NCI-H510A (cell line): ENCODE results near the gene ZNF800.

Source experiments
- DNase-seq: peaks from one replicate; lab custom pipeline; 2025; lab: John Stamatoyannopoulos, UW

Gene ZNF800

DNA sequence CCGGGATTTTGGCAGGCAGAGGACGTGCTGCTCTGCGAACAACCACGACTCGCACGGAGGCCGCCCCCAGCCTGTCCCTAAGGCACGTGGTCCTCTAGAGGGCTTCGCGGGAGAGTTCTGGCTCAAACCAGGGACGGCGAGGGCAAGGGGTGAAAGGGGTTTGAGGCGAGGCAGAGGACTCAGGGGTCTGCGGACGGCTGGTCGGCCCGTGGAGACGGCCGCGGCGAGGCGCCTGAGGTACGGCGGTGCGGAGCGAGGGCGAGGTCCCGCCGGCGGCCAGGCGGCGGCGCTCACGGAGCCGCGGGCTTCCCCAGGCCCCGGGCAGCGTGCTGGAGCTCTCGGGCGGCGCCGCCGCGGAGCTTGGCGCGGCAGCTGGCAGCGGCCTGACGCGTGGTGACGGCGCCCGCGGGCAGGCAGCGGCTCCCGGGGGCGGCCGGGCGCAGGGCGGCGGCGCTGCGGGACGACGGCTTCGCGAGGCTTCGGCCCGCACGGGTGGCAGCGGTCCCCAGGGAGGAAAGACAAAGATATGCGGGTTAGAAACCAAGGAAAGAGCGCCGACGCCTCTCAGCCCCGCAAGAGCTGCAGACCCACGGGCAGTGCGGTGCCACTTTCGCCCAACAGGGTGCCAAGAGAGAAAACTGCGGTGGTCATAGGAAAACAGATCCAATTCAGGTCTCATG lies 44.8 kb downstream of the ZNF800 start:
- peak; percentile 70 for DNase-seq

DNA sequence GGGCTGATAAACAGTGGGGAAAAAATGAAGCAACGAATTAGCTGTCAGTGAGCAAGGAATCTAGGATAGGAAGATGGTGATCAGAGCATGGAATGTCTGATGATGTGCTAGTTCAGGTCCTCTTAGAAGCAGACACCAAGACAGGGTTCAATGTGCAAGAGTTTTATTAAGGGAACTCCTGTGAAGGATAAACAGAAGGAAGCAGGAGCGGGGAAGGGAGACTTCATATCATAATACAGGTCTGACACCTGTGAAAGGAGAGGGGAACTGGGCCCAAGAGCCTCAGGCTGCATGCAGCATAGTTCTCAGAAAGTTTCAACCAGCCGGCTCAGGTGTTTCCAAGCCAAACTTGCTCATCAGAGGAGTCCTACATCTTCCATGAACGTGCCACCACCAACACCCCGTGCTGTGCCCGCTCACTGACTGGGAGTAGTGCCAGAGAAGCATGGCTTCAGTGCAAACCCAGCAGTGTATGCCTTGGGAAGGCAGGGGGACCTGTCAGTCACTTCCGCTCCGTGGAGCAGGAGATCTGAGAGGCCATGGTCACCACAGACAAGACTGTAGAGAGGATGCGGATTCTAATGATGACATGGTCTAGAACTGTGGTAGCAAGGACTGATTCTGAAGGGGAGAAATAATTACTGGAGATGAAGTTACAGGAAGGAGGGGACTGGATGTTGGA lies 45.8 kb downstream of the ZNF800 start:
- no peak for DNase-seq

DNA sequence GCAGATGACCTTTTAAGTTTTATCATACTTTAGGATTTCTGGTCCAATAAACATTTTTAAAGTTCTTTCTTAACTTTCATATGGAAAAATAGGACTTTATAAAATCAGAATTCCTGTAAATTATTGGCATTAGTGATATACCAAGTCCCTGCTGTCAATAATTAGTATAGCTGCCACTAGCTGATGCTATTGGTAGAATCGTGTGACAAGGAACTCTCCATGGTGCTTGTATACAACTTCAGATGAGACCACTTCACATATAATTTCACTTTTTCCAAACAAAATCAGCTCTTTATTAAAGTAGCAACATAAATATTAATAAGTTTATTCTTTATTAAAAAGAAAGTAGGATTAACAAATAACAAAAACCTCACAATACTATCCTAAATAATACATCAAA lies 49.9 kb downstream of the ZNF800 start:
- DNase-seq: no peak

DNA sequence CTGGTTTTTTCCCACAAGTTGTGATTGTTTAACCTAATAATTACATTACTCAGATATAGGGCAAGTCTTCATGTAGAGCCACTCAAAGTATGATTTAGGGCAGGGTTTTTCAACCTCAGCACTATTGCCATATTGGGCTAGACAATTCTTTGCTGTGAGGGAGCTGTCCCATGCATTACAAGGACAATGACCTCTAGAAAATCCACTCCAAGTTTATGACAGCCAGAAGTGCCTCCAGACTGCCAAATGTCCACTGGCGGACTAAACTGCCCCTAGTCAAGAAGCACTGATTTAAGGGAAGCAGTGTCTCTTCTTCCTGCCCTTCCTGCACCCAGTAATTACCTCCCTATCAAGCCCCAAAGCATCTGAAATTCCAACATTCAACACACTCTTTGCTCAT lies 54.4 kb downstream of the ZNF800 start:
- DNase-seq: no peak

DNA sequence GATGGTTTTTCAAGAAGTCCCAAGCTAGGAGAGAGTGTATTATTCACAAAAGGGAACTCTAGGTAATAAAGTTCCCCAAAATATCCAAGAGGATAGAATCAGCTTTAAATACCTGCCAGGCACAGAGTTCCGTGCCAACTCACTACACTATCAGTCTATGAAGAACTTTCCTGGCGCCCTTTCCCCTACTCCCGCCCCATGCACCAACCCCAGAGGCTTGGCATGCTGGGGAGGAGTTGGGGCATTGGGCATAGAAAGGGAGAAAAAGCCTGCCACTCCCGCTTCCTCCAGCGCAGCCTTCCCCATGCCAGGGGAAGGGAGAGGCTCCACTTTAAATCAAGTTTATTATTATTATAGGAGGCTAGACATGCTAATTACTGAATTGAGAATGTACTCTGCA lies 54.9 kb downstream of the ZNF800 start:
- no peak for DNase-seq

DNA sequence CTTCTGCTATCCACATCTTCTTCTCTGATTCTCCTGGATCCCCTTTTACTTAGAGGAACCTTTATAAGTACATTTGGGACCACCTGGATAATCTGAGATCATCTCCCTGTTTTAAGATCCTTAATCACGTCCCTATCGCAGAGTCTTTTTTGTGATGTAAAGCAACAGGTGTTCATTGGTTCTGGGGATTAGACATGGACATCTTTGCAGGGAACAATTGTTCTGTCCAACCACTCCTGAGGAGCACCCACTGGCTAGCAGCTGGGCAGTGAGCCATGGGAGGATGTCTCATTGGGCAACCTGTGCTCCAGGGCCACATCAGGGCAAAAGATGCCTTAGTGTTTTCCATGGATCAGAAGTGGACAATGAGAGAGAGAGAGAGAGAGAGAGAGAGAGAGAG lies 56.0 kb downstream of the ZNF800 start:
- no peak for DNase-seq

DNA sequence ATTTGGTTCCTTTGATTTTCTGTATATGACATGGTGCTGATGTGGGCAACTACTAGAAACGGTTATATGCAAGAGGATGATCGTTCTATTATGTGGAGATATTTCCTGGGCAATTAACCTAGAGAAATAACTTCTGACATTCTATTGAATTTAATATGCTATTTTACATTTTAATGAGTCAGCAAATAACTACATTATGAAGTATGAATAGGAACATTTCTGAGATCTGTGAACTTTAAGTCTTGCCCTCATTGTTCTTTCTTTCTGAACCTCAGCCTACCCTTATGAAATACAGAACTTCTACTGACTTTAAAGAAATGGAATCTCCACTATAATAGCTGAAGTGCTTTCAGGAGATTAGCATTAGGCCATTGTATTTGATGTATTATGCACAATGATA lies 59.6 kb downstream of the ZNF800 start:
- DNase-seq: no peak

DNA sequence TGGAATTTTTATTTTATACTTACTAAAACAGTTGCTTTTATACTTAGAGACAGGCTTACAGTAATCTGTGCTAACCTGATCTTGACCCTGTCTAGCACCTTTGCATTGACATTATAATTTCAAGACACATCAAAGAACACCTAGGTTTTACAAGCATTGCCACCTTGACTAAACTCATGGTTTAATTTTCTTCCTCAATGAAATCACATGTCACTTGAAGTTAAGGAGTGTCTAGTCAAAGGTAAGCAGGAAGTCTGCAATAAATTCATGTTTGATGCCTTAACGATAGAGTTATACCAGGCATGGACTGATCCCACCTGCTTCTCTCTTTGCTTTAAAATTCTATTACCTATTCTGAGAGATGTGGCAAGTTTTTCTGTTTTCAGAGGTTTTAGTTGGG lies 62.4 kb downstream of the ZNF800 start:
- no peak for DNase-seq

DNA sequence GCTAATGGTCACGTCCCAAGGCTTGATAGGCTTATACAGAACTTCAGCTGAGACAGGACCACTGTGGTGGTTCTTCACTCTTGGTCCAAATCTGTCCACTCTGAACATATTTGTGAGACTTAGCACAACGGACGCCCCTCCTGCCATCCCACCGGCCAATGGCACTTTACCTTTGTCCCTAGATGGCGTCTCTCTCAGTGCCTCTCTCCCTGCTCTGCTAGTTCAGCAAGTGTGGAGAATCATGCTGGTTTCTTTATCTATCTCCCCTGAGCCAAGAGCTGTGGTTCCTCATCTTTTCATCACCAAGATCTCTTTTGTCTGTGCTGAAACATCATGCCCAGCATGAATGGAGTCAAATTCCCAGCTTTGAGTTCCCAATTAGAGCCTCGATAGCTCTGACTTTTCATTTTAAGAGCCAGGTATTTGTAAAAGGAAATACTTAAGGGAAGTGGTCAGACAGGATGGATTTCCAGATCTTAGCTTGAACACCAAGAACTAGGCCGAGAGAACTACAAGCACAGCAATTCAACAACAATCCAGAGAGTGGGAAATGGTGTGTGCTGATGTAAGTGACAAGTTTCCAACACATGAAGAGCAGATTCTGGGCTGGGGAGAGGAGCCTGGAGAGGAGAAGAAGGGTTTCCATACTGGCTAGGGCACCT lies 69.5 kb downstream of the ZNF800 start:
- no peak for DNase-seq

DNA sequence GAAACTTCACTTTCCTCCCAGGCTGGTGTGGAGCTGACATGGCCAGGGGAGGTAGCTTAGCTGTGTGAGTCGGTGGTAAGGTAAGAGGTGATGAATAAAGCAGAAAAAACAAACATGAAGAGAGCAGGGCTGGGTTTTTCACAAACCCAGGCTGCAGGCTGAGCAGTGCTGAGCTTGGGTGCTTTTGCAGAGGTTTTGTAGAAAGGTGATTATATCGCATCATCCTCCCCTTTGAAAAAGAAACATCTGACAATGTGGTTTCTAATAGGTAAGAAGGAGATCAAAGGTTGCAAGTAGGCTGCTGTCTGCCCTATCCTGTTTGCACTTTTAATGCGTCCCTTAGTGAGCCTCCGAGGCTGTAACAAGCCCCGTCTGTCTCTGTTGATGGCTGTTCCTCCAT lies 70.2 kb downstream of the ZNF800 start:
- DNase-seq: no peak

DNA sequence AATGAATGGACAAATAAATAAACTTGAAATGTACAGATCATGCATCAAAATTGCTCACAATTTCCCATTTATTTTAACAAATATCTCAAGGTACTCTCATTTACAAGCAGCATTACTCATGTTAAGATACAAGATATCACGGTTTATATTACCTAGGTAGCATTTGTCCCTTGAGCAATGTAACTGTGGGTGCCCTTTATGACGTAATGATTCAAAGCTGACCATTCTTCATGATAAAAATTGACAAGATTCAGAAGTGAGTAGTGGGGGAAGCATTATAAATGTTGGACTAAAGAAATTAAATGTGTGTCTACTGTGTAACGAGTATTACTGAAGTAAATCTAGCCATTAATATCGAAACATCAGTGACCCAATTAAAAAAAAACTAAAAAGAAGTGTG lies 71.5 kb downstream of the ZNF800 start:
- DNase-seq: no peak
